Psoas muscle (tissue), 8 donors: ENCODE results near the gene FAS. TPM values are rescaled to one million over a fixed set of nuclear protein-coding genes. Genes with fewer than 3 reads are reported as not detected.
"Not testable (repeated sequence)": the region's sequence is repeated elsewhere in the genome, so short reads cannot be mapped to it uniquely, and the experiment has no call there.

Experiments
- ATAC-seq, 4 donors: fragments of 200-7000 bp; cut with Tn5 transposase; one replicate each; pipeline ENCODE4 v1.9.1; 2020; ENCODE audit warnings: moderate library complexity in 3 of 4, mild to moderate bottlenecking in 2 of 4
- DNase-seq, 2 donors: peaks; one replicate each; pipeline ENCODE4 v3.0.0-alpha.2; 2020
- H3K27ac ChIP-seq: fragments of 200-600 bp; one replicate; pipeline ENCODE4 v1.8.0; 2022
- H3K27me3 ChIP-seq, 3 donors: fragments of 200-600 bp in 1 of 3; one replicate each; pipeline versions ENCODE4 v1.6.1 to v1.8.0; 2013 to 2022; ENCODE audit warnings: low read length in 2 of 3, mild to moderate bottlenecking in 2 of 3, moderate library complexity in 1 of 3; ENCODE audit not compliant: insufficient read depth in 3 of 3
- H3K36me3 ChIP-seq, 2 donors: fragments of 200-600 bp in 1 of 2; one replicate each; pipeline versions ENCODE4 v1.6.1 to v1.8.0; 2013 to 2022; ENCODE audit warnings: low read depth in 1 of 2, mild to moderate bottlenecking in 1 of 2, moderate library complexity in 1 of 2; ENCODE audit not compliant: insufficient read depth in 1 of 2
- H3K4me1 ChIP-seq: fragments of 200-600 bp; one replicate; pipeline ENCODE4 v1.8.0; 2022
- H3K4me3 ChIP-seq: fragments of 200-600 bp; one replicate; pipeline ENCODE4 v1.8.0; 2022; ENCODE audit warnings: mild to moderate bottlenecking
- H3K9me3 ChIP-seq: fragments of 200-600 bp; one replicate; pipeline ENCODE4 v1.8.0; 2022
- WGBS, 3 donors: extraction: QIAGEN DNeasy Blood & Tissue Kit; methylation state at CpG; one replicate each; pipeline versions ENCODE4 v1.1.6 to v1.1.7; 2013; 5-methylcytosine and 5-hydroxymethylcytosine counted together
- intact Hi-C, 2 donors: fragments of 100-400 bp; cut with DNase I; formaldehyde crosslinking; loops; one replicate each; pipeline versions ENCODE4 v1.11.0 to v1.14.2; 2022
- polyA plus RNA-seq, 3 donors: library from polyadenylated mRNA; stranded (reverse); fragments of 200-250 nt; gene quantifications; one replicate each; pipeline ENCODE4 v1.2.3, GENCODE V29; 2013
- total RNA-seq, 4 donors: library from RNA; stranded (reverse); fragmentation: NEBNext Ultra II Directional in 2 of 4; extraction: Animal tissue kit (Norgen Biotek cat#: 25700) in 2 of 4; gene quantifications; one replicate each; pipeline versions ENCODE4 v1.2.1 to v1.2.4, GENCODE V29; 2021 to 2023
- TF ChIP-seq, protein P1 (sequence below): fragments of 200-600 bp; IDR thresholded peaks from one replicate; pipeline ENCODE4 v1.8.0; 2022; ENCODE audit warnings: antibody characterized with exemption
- donor health status: healthy with polysubstance abuse.
- donor health status: DM: no; HTN: no; CAD: no; lungs with moderate emphysema.
- donor health status: Bipolar disorder and iron deficiency.
- donor health status: healthy.
- donor health status: DM: yes; HTN: yes; CAD: no.
- donor health status: DM: no; HTN: no; CAD: no.
- donor health status: DM: no; HTN: no; CAD: no.
- donor health status: DM: yes; HTN: yes; CAD: no.

The FAS gene
- total and polyA plus RNA-seq, 7 donors, result 1.1 to 3.8 (median 1.6) TPM

- no peak overlapping the region for H3K27ac ChIP-seq
- TF ChIP-seq, protein P1, sequence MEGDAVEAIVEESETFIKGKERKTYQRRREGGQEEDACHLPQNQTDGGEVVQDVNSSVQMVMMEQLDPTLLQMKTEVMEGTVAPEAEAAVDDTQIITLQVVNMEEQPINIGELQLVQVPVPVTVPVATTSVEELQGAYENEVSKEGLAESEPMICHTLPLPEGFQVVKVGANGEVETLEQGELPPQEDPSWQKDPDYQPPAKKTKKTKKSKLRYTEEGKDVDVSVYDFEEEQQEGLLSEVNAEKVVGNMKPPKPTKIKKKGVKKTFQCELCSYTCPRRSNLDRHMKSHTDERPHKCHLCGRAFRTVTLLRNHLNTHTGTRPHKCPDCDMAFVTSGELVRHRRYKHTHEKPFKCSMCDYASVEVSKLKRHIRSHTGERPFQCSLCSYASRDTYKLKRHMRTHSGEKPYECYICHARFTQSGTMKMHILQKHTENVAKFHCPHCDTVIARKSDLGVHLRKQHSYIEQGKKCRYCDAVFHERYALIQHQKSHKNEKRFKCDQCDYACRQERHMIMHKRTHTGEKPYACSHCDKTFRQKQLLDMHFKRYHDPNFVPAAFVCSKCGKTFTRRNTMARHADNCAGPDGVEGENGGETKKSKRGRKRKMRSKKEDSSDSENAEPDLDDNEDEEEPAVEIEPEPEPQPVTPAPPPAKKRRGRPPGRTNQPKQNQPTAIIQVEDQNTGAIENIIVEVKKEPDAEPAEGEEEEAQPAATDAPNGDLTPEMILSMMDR, result no peak
- no peak overlapping the region for H3K4me3 ChIP-seq
- H3K9me3 ChIP-seq, result no peaks in the 10 kb centered on the region
- H3K36me3 ChIP-seq, result peaks cover 0 to 10% of the 10 kb centered on the region in 2 donors
- H3K27me3 ChIP-seq, result no peaks in the 10 kb centered on the region
- DNase-seq, result no peak
- intact Hi-C loops, result no loop called here
- H3K4me1 ChIP-seq, result no peaks in the 10 kb centered on the region
- 83 to 90% (median 83%) methylated on average over 2 of the region's 2 CpGs for WGBS, 3 donors
- no peak for ATAC-seq
Observed at GRCh38 chr10:89019569-89020327, 29.1 kb downstream of the FAS start.

GRCh38 chr10:89021526-89021925 lies 30.9 kb downstream of the FAS start:
- H3K36me3 ChIP-seq, ATAC-seq: not testable (repeated sequence)
- 69 to 88% (median 85%) methylated on average over 6 of the region's 6 CpGs for WGBS, 3 donors

DNA sequence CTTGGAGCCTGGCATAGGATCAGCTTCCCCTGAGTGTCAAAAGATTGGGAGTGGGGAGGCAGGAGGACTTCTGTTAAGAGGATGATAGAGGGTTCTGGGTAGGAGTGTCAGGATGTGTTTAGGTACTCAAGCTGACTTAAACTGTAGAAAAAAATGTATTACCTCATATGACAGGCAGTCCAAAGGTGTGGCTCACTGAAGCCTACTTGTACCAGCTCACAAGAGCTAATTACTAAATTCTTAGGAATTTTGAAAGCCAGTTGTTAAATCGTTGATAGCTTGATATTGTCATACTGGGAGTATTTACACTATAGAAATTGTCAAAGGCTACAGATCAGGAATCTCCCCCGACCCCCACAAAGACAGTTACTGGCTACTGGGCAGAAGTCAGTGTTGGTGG lies 32.1 kb downstream of the FAS start:
- Histone ChIP-seq H3K27me3 (no peaks in the 10 kb centered on the region), H3K36me3 (no peaks in the 10 kb centered on the region), H3K4me3 (no peak overlapping the region), H3K9me3 (no peaks in the 10 kb centered on the region), H3K27ac (no peak overlapping the region), H3K4me1 (no peaks in the 10 kb centered on the region)
- ATAC-seq (no peak), DNase-seq (no peak)
- TF ChIP-seq, protein P1, result no peak
- intact Hi-C loops, result no loop called here
- 77 to 83% (median 78%) methylated on average over 2 of the region's 2 CpGs for WGBS, 3 donors

More at GRCh38 chr10:89021526-89021925, 30.9 kb downstream of the FAS start:
- H3K9me3 ChIP-seq, DNase-seq, intact Hi-C loops, H3K27me3 ChIP-seq, H3K4me3 ChIP-seq, H3K27ac ChIP-seq, H3K4me1 ChIP-seq: not testable (repeated sequence)

- Histone ChIP-seq H3K27me3 (no peaks in the 10 kb centered on the region), H3K9me3 (no peaks in the 10 kb centered on the region), H3K4me3 (no peak overlapping the region), H3K36me3 (no peaks in the 10 kb centered on the region), H3K27ac (no peak overlapping the region), H3K4me1 (peaks cover 8% of the 10 kb centered on the region)
- intact Hi-C loops, result loop anchor here in 1 of 2 donors (5.0 kb wide), 1 partner anchor 187 kb away; no protein-coding TSS in a partner anchor
- 38 to 75% (median 69%) methylated on average over 1 of the region's 1 CpG for WGBS, 3 donors
- TF ChIP-seq, protein P1, result no peak
- ATAC-seq (peak in 2 of 4 donors; percentile 71 to 84), DNase-seq (no peak)
Observed at GRCh38 chr10:89025453-89025852, 34.9 kb downstream of the FAS start.

GRCh38 chr10:89029181-89029580 lies 38.6 kb downstream of the FAS start:
- 89 to 98% (median 91%) methylated on average over 2 of the region's 2 CpGs for WGBS, 3 donors
- no peak overlapping the region for H3K4me3 ChIP-seq
- H3K4me1 ChIP-seq, result peaks cover 8% of the 10 kb centered on the region
- no peaks in the 10 kb centered on the region for H3K9me3 ChIP-seq
- no peaks in the 10 kb centered on the region for H3K36me3 ChIP-seq
- no peak for ATAC-seq
- no peaks in the 10 kb centered on the region for H3K27me3 ChIP-seq
- no peak overlapping the region for H3K27ac ChIP-seq
- DNase-seq, result no peak
- TF ChIP-seq, protein P1, result no peak
- intact Hi-C loops, result loop anchor here in 1 of 2 donors (5.0 kb wide), 1 partner anchor 183 kb away; no protein-coding TSS in a partner anchor
